Sigmoid colon (tissue), 4 donors: ENCODE data around the gene SIGLEC9.

ENCODE experiments used
- POLR2A ChIP-seq, 2 donors: fragments of 450-650 bp; IDR thresholded peaks; one replicate each; pipeline ENCODE4 v1.6.1; 2016; ENCODE audit warnings: antibody characterized with exemption in 2 of 2, mild to moderate bottlenecking in 2 of 2, moderate library complexity in 2 of 2
- POLR2AphosphoS5 ChIP-seq, 4 donors: sonication (generic); formaldehyde crosslinking; IDR thresholded peaks; one replicate each; pipeline ENCODE4 v1.6.1; 2017; ENCODE audit warnings: antibody characterized with exemption in 4 of 4
- TF ChIP-seq, protein P1 (sequence below), 4 experiments: fragments of 450-650 bp in 3 of 4; fragments of 200-600 bp in 1 of 4; IDR thresholded peaks; one replicate each; pipeline ENCODE4 v1.5.1; 2016 to 2019; ENCODE audit warnings: antibody characterized with exemption in 4 of 4, mild to moderate bottlenecking in 3 of 4, moderate library complexity in 2 of 4

DNA sequence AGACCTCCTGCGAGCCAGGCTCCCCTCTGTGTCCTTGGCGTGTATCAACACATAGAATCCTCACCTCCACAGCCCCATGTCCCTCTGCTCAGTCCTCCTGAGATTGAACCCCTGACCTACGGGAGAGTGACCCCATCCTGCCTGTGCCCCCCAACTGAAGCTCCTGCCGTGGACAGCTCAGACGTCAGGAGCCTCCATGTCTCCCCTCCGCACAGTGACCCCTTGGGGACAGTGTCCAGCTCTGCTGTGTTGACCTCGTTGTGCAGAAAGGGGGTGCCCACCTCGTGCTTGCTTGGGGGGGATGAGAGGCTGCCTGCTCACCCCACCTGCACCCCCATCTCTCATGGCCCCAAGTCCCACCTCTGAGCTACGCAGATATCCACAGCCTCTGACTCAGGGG is 490 bp upstream of the SIGLEC9 start:
- TF ChIP-seq, protein P1, sequence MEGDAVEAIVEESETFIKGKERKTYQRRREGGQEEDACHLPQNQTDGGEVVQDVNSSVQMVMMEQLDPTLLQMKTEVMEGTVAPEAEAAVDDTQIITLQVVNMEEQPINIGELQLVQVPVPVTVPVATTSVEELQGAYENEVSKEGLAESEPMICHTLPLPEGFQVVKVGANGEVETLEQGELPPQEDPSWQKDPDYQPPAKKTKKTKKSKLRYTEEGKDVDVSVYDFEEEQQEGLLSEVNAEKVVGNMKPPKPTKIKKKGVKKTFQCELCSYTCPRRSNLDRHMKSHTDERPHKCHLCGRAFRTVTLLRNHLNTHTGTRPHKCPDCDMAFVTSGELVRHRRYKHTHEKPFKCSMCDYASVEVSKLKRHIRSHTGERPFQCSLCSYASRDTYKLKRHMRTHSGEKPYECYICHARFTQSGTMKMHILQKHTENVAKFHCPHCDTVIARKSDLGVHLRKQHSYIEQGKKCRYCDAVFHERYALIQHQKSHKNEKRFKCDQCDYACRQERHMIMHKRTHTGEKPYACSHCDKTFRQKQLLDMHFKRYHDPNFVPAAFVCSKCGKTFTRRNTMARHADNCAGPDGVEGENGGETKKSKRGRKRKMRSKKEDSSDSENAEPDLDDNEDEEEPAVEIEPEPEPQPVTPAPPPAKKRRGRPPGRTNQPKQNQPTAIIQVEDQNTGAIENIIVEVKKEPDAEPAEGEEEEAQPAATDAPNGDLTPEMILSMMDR (IDR thresholded peaks at IDR 0.05): no peak
- TF ChIP-seq POLR2AphosphoS5 (IDR thresholded peaks at IDR 0.05) (no peak), POLR2A (IDR thresholded peaks at IDR 0.05) (no peak)
